K562 (cell line): ENCODE measurements around the gene CSNK1G1.

Source experiments
- CBX8 ChIP-seq: fragments of 200-600 bp; sonication (generic); IDR thresholded peaks from 2 replicates; pipeline ENCODE4 v1.6.1; 2012; ENCODE audit warnings: borderline replicate concordance, mixed run types, low read depth, mild to moderate bottlenecking, moderate library complexity, mixed read lengths, low read length, control low read depth, inconsistent platforms; ENCODE audit not compliant: poor library complexity, severe bottlenecking; ENCODE audit errors: extremely low read depth
- GMEB1 ChIP-seq: fragments of 250-450 bp; sonication (Bioruptor Pico); IDR thresholded peaks from 2 replicates; pipeline ENCODE4 v1.4.0; 2020; ENCODE audit warnings: mild to moderate bottlenecking
- RAD21 ChIP-seq, 2 experiments: fragments of 250-450 bp in 1 of 2; fragments of 450-650 bp in 1 of 2; sonication (Bioruptor Pico) in 1 of 2; formaldehyde crosslinking in 1 of 2; IDR thresholded peaks in 1 of 2; conservative IDR thresholded peaks in 1 of 2; 2 replicates each; pipeline versions ENCODE4 v1.4.0 to v1.8.0; 2020 to 2022; ENCODE audit warnings: mild to moderate bottlenecking in 2 of 2, moderate library complexity in 1 of 2
- RAD51 ChIP-seq: fragments of 450-650 bp; IDR thresholded peaks from 2 replicates; pipeline ENCODE4 v1.7.1; 2016; ENCODE audit warnings: low read depth, mild to moderate bottlenecking, borderline replicate concordance
- REST ChIP-seq, 2 experiments: fragments of 450-650 bp; formaldehyde crosslinking in 1 of 2; IDR thresholded peaks; 2 replicates each; pipeline versions ENCODE4 v1.4.0 to v1.6.1; 2014 to 2020; ENCODE audit warnings: mild to moderate bottlenecking in 2 of 2, borderline replicate concordance in 1 of 2, low read depth in 1 of 2
- RFX5 ChIP-seq: IDR thresholded peaks from 2 replicates; pipeline ENCODE4 v1.6.1; 2011; ENCODE audit warnings: low read depth, mild to moderate bottlenecking, improper control_type of control experiment, low read length
- TF ChIP-seq, protein P1 (sequence below): fragments of 250-450 bp; sonication (Bioruptor Pico); IDR thresholded peaks from 2 replicates; pipeline ENCODE4 v1.4.0; 2020; ENCODE audit warnings: mild to moderate bottlenecking, moderate library complexity
- TF ChIP-seq, protein P2 (sequence below): sonication (generic); formaldehyde crosslinking; IDR thresholded peaks from 2 replicates; pipeline ENCODE4 v1.8.1; 2022; ENCODE audit warnings: missing genetic modification reagents

GRCh38 chr15:64137226-64137833 lies 218.6 kb downstream of the CSNK1G1 start:
- TF ChIP-seq RFX5 (no peak), GMEB1 (CRISPR knock-in tag) (no peak), RAD21 (CRISPR knock-in tag; conservative IDR thresholded peaks at IDR 0.05 in 1 of 2, IDR thresholded peaks at IDR 0.05 in 1 of 2) (no peak), REST (IDR thresholded peaks at IDR 0.05; ENCODE audit: borderline replicate concordance) (no peak), REST (CRISPR knock-in tag; IDR thresholded peaks at IDR 0.05; ENCODE audit: low read depth) (no peak), RAD51 (no peak), CBX8 (no peak)
- TF ChIP-seq, protein P1, sequence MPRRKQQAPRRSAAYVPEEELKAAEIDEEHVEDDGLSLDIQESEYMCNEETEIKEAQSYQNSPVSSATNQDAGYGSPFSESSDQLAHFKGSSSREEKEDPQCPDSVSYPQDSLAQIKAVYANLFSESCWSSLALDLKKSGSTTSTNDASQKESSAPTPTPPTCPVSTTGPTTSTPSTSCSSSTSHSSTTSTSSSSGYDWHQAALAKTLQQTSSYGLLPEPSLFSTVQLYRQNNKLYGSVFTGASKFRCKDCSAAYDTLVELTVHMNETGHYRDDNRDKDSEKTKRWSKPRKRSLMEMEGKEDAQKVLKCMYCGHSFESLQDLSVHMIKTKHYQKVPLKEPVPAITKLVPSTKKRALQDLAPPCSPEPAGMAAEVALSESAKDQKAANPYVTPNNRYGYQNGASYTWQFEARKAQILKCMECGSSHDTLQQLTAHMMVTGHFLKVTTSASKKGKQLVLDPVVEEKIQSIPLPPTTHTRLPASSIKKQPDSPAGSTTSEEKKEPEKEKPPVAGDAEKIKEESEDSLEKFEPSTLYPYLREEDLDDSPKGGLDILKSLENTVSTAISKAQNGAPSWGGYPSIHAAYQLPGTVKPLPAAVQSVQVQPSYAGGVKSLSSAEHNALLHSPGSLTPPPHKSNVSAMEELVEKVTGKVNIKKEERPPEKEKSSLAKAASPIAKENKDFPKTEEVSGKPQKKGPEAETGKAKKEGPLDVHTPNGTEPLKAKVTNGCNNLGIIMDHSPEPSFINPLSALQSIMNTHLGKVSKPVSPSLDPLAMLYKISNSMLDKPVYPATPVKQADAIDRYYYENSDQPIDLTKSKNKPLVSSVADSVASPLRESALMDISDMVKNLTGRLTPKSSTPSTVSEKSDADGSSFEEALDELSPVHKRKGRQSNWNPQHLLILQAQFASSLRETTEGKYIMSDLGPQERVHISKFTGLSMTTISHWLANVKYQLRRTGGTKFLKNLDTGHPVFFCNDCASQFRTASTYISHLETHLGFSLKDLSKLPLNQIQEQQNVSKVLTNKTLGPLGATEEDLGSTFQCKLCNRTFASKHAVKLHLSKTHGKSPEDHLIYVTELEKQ (CRISPR knock-in tag): no peak
- TF ChIP-seq, protein P2, sequence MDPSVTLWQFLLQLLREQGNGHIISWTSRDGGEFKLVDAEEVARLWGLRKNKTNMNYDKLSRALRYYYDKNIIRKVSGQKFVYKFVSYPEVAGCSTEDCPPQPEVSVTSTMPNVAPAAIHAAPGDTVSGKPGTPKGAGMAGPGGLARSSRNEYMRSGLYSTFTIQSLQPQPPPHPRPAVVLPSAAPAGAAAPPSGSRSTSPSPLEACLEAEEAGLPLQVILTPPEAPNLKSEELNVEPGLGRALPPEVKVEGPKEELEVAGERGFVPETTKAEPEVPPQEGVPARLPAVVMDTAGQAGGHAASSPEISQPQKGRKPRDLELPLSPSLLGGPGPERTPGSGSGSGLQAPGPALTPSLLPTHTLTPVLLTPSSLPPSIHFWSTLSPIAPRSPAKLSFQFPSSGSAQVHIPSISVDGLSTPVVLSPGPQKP: no peak
